ENCODE results near the gene MAU2. TPM values are rescaled to one million over a fixed set of nuclear protein-coding genes. Genes with fewer than 3 reads are reported as not detected.
"Not testable (repeated sequence)": the region's sequence is repeated elsewhere in the genome, so short reads cannot be mapped to it uniquely, and the experiment has no call there.

Gene MAU2
- polyA plus RNA-seq, 6 donors from 2014 or later: 17.6 to 39.9 (median 24.2) TPM

- H3K4me1 Mint-ChIP-seq: peaks cover 27 to 49% (median 38%) of the 10 kb centered on the region in 3 donors
- no peak for DNase-seq
- peak overlapping the region; percentile 81 to 100 (median 92) for H3K4me3 Mint-ChIP-seq
- no peak overlapping the region for H3K27ac Mint-ChIP-seq
- H3K36me3 Mint-ChIP-seq: no peaks in the 10 kb centered on the region
- H3K9me3 Mint-ChIP-seq: no peaks in the 10 kb centered on the region
- no peaks in the 10 kb centered on the region for H3K27me3 Mint-ChIP-seq
- ATAC-seq (ENCODE audit: low read depth in 2 of 2): no peak
Observed at GRCh38 chr19:19384486-19384885, 63.9 kb downstream of the MAU2 start.

- Mint-ChIP-seq H3K4me1 (peaks cover 33 to 53% (median 43%) of the 10 kb centered on the region in 3 donors), H3K9me3 (no peaks in the 10 kb centered on the region), H3K36me3 (no peaks in the 10 kb centered on the region), H3K4me3 (peak overlapping the region; percentile 81 to 100 (median 92)), H3K27ac (peak overlapping the region; percentile 27 to 96 (median 80)), H3K27me3 (no peaks in the 10 kb centered on the region)
- ATAC-seq (ENCODE audit: low read depth in 2 of 2) (peak; percentile 84 to 86), DNase-seq (peak; percentile 100)
Observed at GRCh38 chr19:19385131-19385895, 64.7 kb downstream of the MAU2 start.

- ATAC-seq (ENCODE audit: low read depth in 2 of 2): peak; percentile 5 to 8
- Mint-ChIP-seq H3K4me3 (peak overlapping the region; percentile 95 to 100 (median 98)), H3K27me3 (no peaks in the 10 kb centered on the region), H3K9me3 (no peaks in the 10 kb centered on the region), H3K4me1 (peaks cover 41 to 54% (median 48%) of the 10 kb centered on the region in 3 donors), H3K27ac (peak overlapping the region; percentile 93 to 98 (median 96)), H3K36me3 (no peaks in the 10 kb centered on the region)
- DNase-seq: peak; percentile 35
Observed at GRCh38 chr19:19385896-19386869, 65.6 kb downstream of the MAU2 start.

GRCh38 chr19:19387108-19387507, 66.5 kb downstream of the MAU2 start:
- Mint-ChIP-seq H3K9me3 (no peaks in the 10 kb centered on the region), H3K36me3 (no peaks in the 10 kb centered on the region), H3K4me3 (peak overlapping the region; percentile 95 to 100 (median 98)), H3K27me3 (no peaks in the 10 kb centered on the region), H3K4me1 (peaks cover 47 to 50% (median 48%) of the 10 kb centered on the region in 3 donors), H3K27ac (peak overlapping the region; percentile 44 to 96 (median 96))
- ATAC-seq (ENCODE audit: low read depth in 2 of 2) (no peak), DNase-seq (no peak)

GRCh38 chr19:19388568-19389555, 68.2 kb downstream of the MAU2 start:
- Mint-ChIP-seq H3K4me3 (peak overlapping the region in 4 of 8 donors; percentile 37 to 100 (median 70)), H3K36me3 (no peaks in the 10 kb centered on the region), H3K9me3 (no peaks in the 10 kb centered on the region), H3K27ac (peak overlapping the region in 4 of 6 donors; percentile 31 to 86 (median 66)), H3K4me1 (peaks cover 52 to 59% (median 58%) of the 10 kb centered on the region in 3 donors), H3K27me3 (no peaks in the 10 kb centered on the region)
- ATAC-seq (ENCODE audit: low read depth in 2 of 2) (no peak), DNase-seq (no peak)

- not testable (repeated sequence) for H3K27me3 Mint-ChIP-seq; ATAC-seq (ENCODE audit: low read depth in 2 of 2); DNase-seq; H3K36me3 Mint-ChIP-seq; H3K9me3 Mint-ChIP-seq
- peak overlapping the region in 2 of 8 donors; percentile 56 to 100 for H3K4me3 Mint-ChIP-seq
- H3K4me1 Mint-ChIP-seq: peaks cover 54 to 67% (median 66%) of the 10 kb centered on the region in 3 donors
- H3K27ac Mint-ChIP-seq: peak overlapping the region in 2 of 6 donors; percentile 53 to 72
Observed at GRCh38 chr19:19389683-19390082, 69.1 kb downstream of the MAU2 start.

- not testable (repeated sequence) for H3K27me3 Mint-ChIP-seq; H3K36me3 Mint-ChIP-seq; H3K27ac Mint-ChIP-seq; ATAC-seq (ENCODE audit: low read depth in 2 of 2); H3K9me3 Mint-ChIP-seq; DNase-seq
- Mint-ChIP-seq H3K4me1 (peaks cover 27 to 51% (median 44%) of the 10 kb centered on the region in 3 donors), H3K4me3 (peak overlapping the region in 2 of 8 donors; percentile 20 to 53)
Observed at GRCh38 chr19:19394333-19394732, 73.7 kb downstream of the MAU2 start.

GRCh38 chr19:19399733-19400433, 79.3 kb downstream of the MAU2 start:
- Mint-ChIP-seq H3K9me3 (no peaks in the 10 kb centered on the region), H3K36me3 (no peaks in the 10 kb centered on the region), H3K27ac (peak overlapping the region in 1 of 6 donors; percentile 80), H3K4me3 (no peak overlapping the region), H3K27me3 (no peaks in the 10 kb centered on the region), H3K4me1 (peaks cover 15 to 34% (median 26%) of the 10 kb centered on the region in 3 donors)
- DNase-seq (no peak), ATAC-seq (ENCODE audit: low read depth in 2 of 2) (no peak)

- ATAC-seq (ENCODE audit: low read depth in 2 of 2) (no peak), DNase-seq (no peak)
- Mint-ChIP-seq H3K27ac (peak overlapping the region in 1 of 6 donors; percentile 73), H3K36me3 (no peaks in the 10 kb centered on the region), H3K4me3 (peak overlapping the region in 1 of 8 donors; percentile 95), H3K27me3 (no peaks in the 10 kb centered on the region), H3K9me3 (no peaks in the 10 kb centered on the region), H3K4me1 (peaks cover 21 to 42% (median 38%) of the 10 kb centered on the region in 3 donors)
Observed at GRCh38 chr19:19402656-19403372, 82.2 kb downstream of the MAU2 start.

GRCh38 chr19:19403373-19403901, 82.8 kb downstream of the MAU2 start:
- peaks cover 23 to 48% (median 44%) of the 10 kb centered on the region in 3 donors for H3K4me1 Mint-ChIP-seq
- peak overlapping the region in 6 of 8 donors; percentile 40 to 95 (median 74) for H3K4me3 Mint-ChIP-seq
- H3K27me3 Mint-ChIP-seq: no peaks in the 10 kb centered on the region
- H3K27ac Mint-ChIP-seq: peak overlapping the region in 1 of 6 donors; percentile 73
- no peak for DNase-seq
- no peaks in the 10 kb centered on the region for H3K36me3 Mint-ChIP-seq
- no peaks in the 10 kb centered on the region for H3K9me3 Mint-ChIP-seq
- no peak for ATAC-seq (ENCODE audit: low read depth in 2 of 2)
